HEK293 (cell line): Measurements from ENCODE around the gene AGAP1.
A peak's percentile ranks its signal among the peaks of the same experiment; 100 is the strongest.

ENCODE experiments used
- FEZF1 ChIP-seq: fragments of 450-650 bp; formaldehyde crosslinking; IDR thresholded peaks from 2 replicates; pipeline ENCODE4 v1.5.1; 2016; ENCODE audit warnings: missing biosample characterization, missing genetic modification characterization
- GLI2 ChIP-seq: fragments of 450-650 bp; formaldehyde crosslinking; IDR thresholded peaks from 2 replicates; pipeline ENCODE4; 2017; ENCODE audit warnings: missing biosample characterization, missing genetic modification characterization, low read depth, borderline replicate concordance
- GLIS2 ChIP-seq: fragments of 450-650 bp; formaldehyde crosslinking; IDR thresholded peaks from 2 replicates; pipeline ENCODE4 v1.5.1; 2016; ENCODE audit warnings: missing biosample characterization, missing genetic modification characterization
- HOXA7 ChIP-seq: sonication (generic); formaldehyde crosslinking; IDR thresholded peaks from 2 replicates; pipeline ENCODE4 v1.8.1; 2022; ENCODE audit warnings: missing genetic modification reagents, borderline replicate concordance
- KLF1 ChIP-seq: fragments of 450-650 bp; formaldehyde crosslinking; IDR thresholded peaks from 2 replicates; pipeline ENCODE4 v1.5.1; 2016; ENCODE audit warnings: missing biosample characterization, missing genetic modification characterization
- KLF16 ChIP-seq: fragments of 450-650 bp; formaldehyde crosslinking; IDR thresholded peaks from 2 replicates; pipeline ENCODE4 v1.5.1; 2017; ENCODE audit warnings: missing biosample characterization, missing genetic modification characterization
- KLF8 ChIP-seq: fragments of 450-650 bp; formaldehyde crosslinking; IDR thresholded peaks from 2 replicates; pipeline ENCODE4 v1.5.1; 2016; ENCODE audit warnings: missing biosample characterization, missing genetic modification characterization
- MZF1 ChIP-seq: fragments of 450-650 bp; formaldehyde crosslinking; IDR thresholded peaks from 2 replicates; pipeline ENCODE4 v1.5.1; 2017; ENCODE audit warnings: missing biosample characterization, missing genetic modification characterization, borderline replicate concordance
- OSR2 ChIP-seq: fragments of 450-650 bp; formaldehyde crosslinking; IDR thresholded peaks from 2 replicates; pipeline ENCODE4 v1.5.1; 2016; ENCODE audit warnings: missing biosample characterization, missing genetic modification characterization
- PRDM1 ChIP-seq: fragments of 450-650 bp; formaldehyde crosslinking; IDR thresholded peaks from 2 replicates; pipeline ENCODE4; 2016; ENCODE audit warnings: missing biosample characterization, missing genetic modification characterization
- ZBTB44 ChIP-seq: fragments of 450-650 bp; IDR thresholded peaks from 2 replicates; pipeline ENCODE4 v1.5.1; 2018; ENCODE audit warnings: missing biosample characterization, mild to moderate bottlenecking, missing genetic modification characterization
- ZBTB49 ChIP-seq: fragments of 450-650 bp; formaldehyde crosslinking; IDR thresholded peaks from 2 replicates; pipeline ENCODE4 v1.5.1; 2016; ENCODE audit warnings: missing biosample characterization, missing genetic modification characterization, low read depth
- ZBTB8A ChIP-seq: fragments of 450-650 bp; formaldehyde crosslinking; IDR thresholded peaks from 2 replicates; pipeline ENCODE4 v1.5.1; 2016; ENCODE audit warnings: missing biosample characterization, missing genetic modification characterization
- ZNF148 ChIP-seq: fragments of 450-650 bp; formaldehyde crosslinking; IDR thresholded peaks from 2 replicates; pipeline ENCODE4 v1.5.0; 2017; ENCODE audit warnings: missing biosample characterization, missing genetic modification characterization, borderline replicate concordance
- ZNF16 ChIP-seq: fragments of 450-650 bp; formaldehyde crosslinking; IDR thresholded peaks from 2 replicates; pipeline ENCODE4 v1.5.1; 2016; ENCODE audit warnings: low read depth, missing biosample characterization, missing genetic modification characterization
- ZNF184 ChIP-seq: fragments of 450-650 bp; IDR thresholded peaks from 2 replicates; pipeline ENCODE4 v1.5.1; 2018; ENCODE audit warnings: missing biosample characterization, mild to moderate bottlenecking, missing genetic modification characterization
- ZNF2 ChIP-seq: fragments of 450-650 bp; formaldehyde crosslinking; IDR thresholded peaks from 2 replicates; pipeline ENCODE4 v1.5.1; 2016; ENCODE audit warnings: missing biosample characterization, missing genetic modification characterization
- ZNF223 ChIP-seq: fragments of 450-650 bp; formaldehyde crosslinking; IDR thresholded peaks from 2 replicates; pipeline ENCODE4 v1.5.1; 2016; ENCODE audit warnings: missing biosample characterization, missing genetic modification characterization
- ZNF23 ChIP-seq: fragments of 450-650 bp; formaldehyde crosslinking; IDR thresholded peaks from 2 replicates; pipeline ENCODE4 v1.5.1; 2016; ENCODE audit warnings: missing biosample characterization, missing genetic modification characterization, borderline replicate concordance
- ZNF324 ChIP-seq: fragments of 450-650 bp; formaldehyde crosslinking; IDR thresholded peaks from 2 replicates; pipeline ENCODE4 v1.5.1; 2016; ENCODE audit warnings: missing biosample characterization, missing genetic modification characterization
- ZNF449 ChIP-seq: fragments of 450-650 bp; formaldehyde crosslinking; IDR thresholded peaks from 2 replicates; pipeline ENCODE4 v1.5.1; 2017; ENCODE audit warnings: missing biosample characterization, mild to moderate bottlenecking, missing genetic modification characterization, moderate library complexity
- ZNF510 ChIP-seq: fragments of 450-650 bp; formaldehyde crosslinking; IDR thresholded peaks from 2 replicates; pipeline ENCODE4 v1.5.1; 2018; ENCODE audit warnings: mild to moderate bottlenecking, missing genetic modification characterization, missing biosample characterization; ENCODE audit not compliant: insufficient replicate concordance
- ZNF521 ChIP-seq: fragments of 450-650 bp; formaldehyde crosslinking; IDR thresholded peaks from 2 replicates; pipeline ENCODE4 v1.5.1; 2017; ENCODE audit warnings: missing biosample characterization, mild to moderate bottlenecking, missing genetic modification characterization
- ZNF544 ChIP-seq: fragments of 450-650 bp; formaldehyde crosslinking; IDR thresholded peaks from 2 replicates; pipeline ENCODE4 v1.5.0; 2017; ENCODE audit warnings: missing biosample characterization, missing genetic modification characterization
- ZNF571 ChIP-seq: fragments of 450-650 bp; formaldehyde crosslinking; IDR thresholded peaks from 2 replicates; pipeline ENCODE4 v1.5.0; 2017; ENCODE audit warnings: missing biosample characterization, missing genetic modification characterization
- ZNF585B ChIP-seq: fragments of 450-650 bp; formaldehyde crosslinking; IDR thresholded peaks from 2 replicates; pipeline ENCODE4 v1.5.1; 2016; ENCODE audit warnings: missing biosample characterization, missing genetic modification characterization
- ZNF610 ChIP-seq: fragments of 450-650 bp; formaldehyde crosslinking; IDR thresholded peaks from 2 replicates; pipeline ENCODE4 v1.5.1; 2016; ENCODE audit warnings: missing biosample characterization, missing genetic modification characterization, borderline replicate concordance
- ZNF677 ChIP-seq: fragments of 450-650 bp; IDR thresholded peaks from 2 replicates; pipeline ENCODE4 v1.5.0; 2018; ENCODE audit warnings: missing biosample characterization, mild to moderate bottlenecking, missing genetic modification characterization, moderate library complexity
- ZNF701 ChIP-seq: fragments of 450-650 bp; formaldehyde crosslinking; IDR thresholded peaks from 2 replicates; pipeline ENCODE4 v1.5.1; 2016; ENCODE audit warnings: missing biosample characterization, missing genetic modification characterization
- ZNF747 ChIP-seq: fragments of 450-650 bp; formaldehyde crosslinking; IDR thresholded peaks from 2 replicates; pipeline ENCODE4 v1.5.1; 2016; ENCODE audit warnings: missing biosample characterization, missing genetic modification characterization
- ZNF785 ChIP-seq: fragments of 450-650 bp; formaldehyde crosslinking; IDR thresholded peaks from 2 replicates; pipeline ENCODE4 v1.5.1; 2016; ENCODE audit warnings: missing biosample characterization, missing genetic modification characterization
- ZSCAN16 ChIP-seq: fragments of 450-650 bp; formaldehyde crosslinking; IDR thresholded peaks from 2 replicates; pipeline ENCODE4 v1.5.1; 2016; ENCODE audit warnings: missing biosample characterization, missing genetic modification characterization
- ZSCAN30 ChIP-seq: fragments of 450-650 bp; IDR thresholded peaks from 2 replicates; pipeline ENCODE4 v1.5.1; 2018; ENCODE audit warnings: missing biosample characterization, mild to moderate bottlenecking, missing genetic modification characterization, moderate library complexity

AGAP1 gene

GRCh38 chr2:236078297-236079255, 584.7 kb downstream of the AGAP1 start (continued):
- TF ChIP-seq ZNF223 (tag by site-specific recombination) (no peak), ZSCAN30 (tag by site-specific recombination) (peak; percentile 81), KLF8 (tag by site-specific recombination) (peak; percentile 94), ZNF510 (tag by site-specific recombination) (no peak), ZNF571 (tag by site-specific recombination) (no peak), ZNF184 (tag by site-specific recombination) (peak; percentile 74; the same call in 1 of the 2 replicates), ZNF677 (tag by site-specific recombination) (no peak), PRDM1 (peak; percentile 86), ZNF449 (peak; percentile 38; the same call in 1 of the 2 replicates), ZNF521 (no peak), ZNF16 (tag by site-specific recombination) (no peak), ZNF585B (tag by site-specific recombination) (no peak), ZNF610 (tag by site-specific recombination) (0 out of 2 replicates have a peak, but pooled peaks have one; percentile 17), ZBTB44 (peak; percentile 87), HOXA7 (CRISPR knock-in tag) (no peak), ZNF324 (tag by site-specific recombination) (no peak; the same call in 1 of the 2 replicates), ZNF2 (tag by site-specific recombination) (peak; percentile 43; the same call in 1 of the 2 replicates), GLIS2 (peak; percentile 46; the same call in 1 of the 2 replicates), KLF16 (tag by site-specific recombination) (peak; percentile 80), ZNF148 (no peak), MZF1 (tag by site-specific recombination) (peak; percentile 32; the same call in 1 of the 2 replicates), OSR2 (tag by site-specific recombination) (peak; percentile 78), ZNF747 (tag by site-specific recombination) (no peak), GLI2 (tag by site-specific recombination) (peak; percentile 41; the same call in 1 of the 2 replicates), ZBTB49 (tag by site-specific recombination) (no peak), ZNF701 (tag by site-specific recombination) (no peak), FEZF1 (tag by site-specific recombination) (peak; percentile 94), ZSCAN16 (tag by site-specific recombination) (no peak), ZBTB8A (peak; percentile 67), ZNF544 (tag by site-specific recombination) (no peak), KLF1 (tag by site-specific recombination) (peak; percentile 95), ZNF785 (tag by site-specific recombination) (no peak), ZNF23 (tag by site-specific recombination) (no peak)
